C4-2B (cell line): Measurements from ENCODE around the gene GALNT13.

ENCODE experiments used
- CTCF ChIP-seq: fragments of 450-650 bp; conservative IDR thresholded peaks from 2 replicates; pipeline ENCODE4 v1.5.1; 2017; ENCODE audit warnings: mild to moderate bottlenecking
- ZFX ChIP-seq: fragments of 450-650 bp; IDR thresholded peaks from 2 replicates; pipeline ENCODE4 v1.6.1; 2017

- no peak for TF ChIP-seq CTCF
- TF ChIP-seq ZFX, result no peak
Measured at GRCh38 chr2:153935511-153935910, 63.8 kb downstream of the GALNT13 start.
